Vagina (tissue), 2 donors: Measurements from ENCODE around the gene OR1E2.

ENCODE experiments used
- CTCF ChIP-seq, 3 experiments: fragments of 450-650 bp in 2 of 3; fragments of 200-600 bp in 1 of 3; sonication (generic) in 1 of 3; IDR thresholded peaks; one replicate each; pipeline ENCODE4 v1.5.1; 2017 to 2019; ENCODE audit warnings: antibody characterized with exemption in 3 of 3, mild to moderate bottlenecking in 2 of 3, moderate library complexity in 2 of 3
- POLR2A ChIP-seq, 2 donors: fragments of 450-650 bp; IDR thresholded peaks; one replicate each; pipeline ENCODE4 v1.6.1; 2017; ENCODE audit warnings: antibody characterized with exemption in 2 of 2, mild to moderate bottlenecking in 2 of 2, moderate library complexity in 2 of 2
- POLR2AphosphoS5 ChIP-seq, 2 donors: sonication (generic); formaldehyde crosslinking; IDR thresholded peaks; one replicate each; pipeline ENCODE4 v1.9.0; 2017; ENCODE audit warnings: antibody characterized with exemption in 2 of 2, mild to moderate bottlenecking in 2 of 2, low read depth in 1 of 2; ENCODE audit not compliant: insufficient read depth in 1 of 2

DNA sequence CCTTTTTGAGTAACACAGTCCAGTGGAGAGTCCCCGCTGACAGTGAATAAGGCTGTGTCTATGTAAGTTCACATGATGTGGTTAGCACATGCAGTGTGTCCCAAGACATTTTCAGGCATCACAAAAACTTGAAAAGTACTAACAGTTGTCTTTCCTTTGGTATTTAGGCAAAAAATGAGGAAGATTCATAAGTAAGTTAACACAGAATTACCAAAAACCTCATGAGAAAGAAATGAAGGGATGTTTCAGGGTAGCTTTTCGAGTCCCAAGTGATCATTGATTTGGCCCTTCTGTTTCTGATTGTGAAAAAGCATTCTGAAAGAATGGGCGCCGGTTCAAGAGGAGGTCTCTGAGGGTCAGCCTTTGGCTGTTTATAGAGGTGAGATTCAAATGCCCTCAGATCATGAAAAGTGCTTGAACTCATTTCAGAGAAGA, 41.6 kb upstream of the OR1E2 start:
- no peak for TF ChIP-seq CTCF (IDR thresholded peaks at IDR 0.05)
- TF ChIP-seq POLR2AphosphoS5 (IDR thresholded peaks at IDR 0.05; ENCODE audit: insufficient read depth in 1 of 2, low read depth in 1 of 2): no peak
- TF ChIP-seq POLR2A (IDR thresholded peaks at IDR 0.05): no peak
